GM12878 (cell line): ENCODE data around the gene ADD2. TPM values are rescaled to one million over a fixed set of nuclear protein-coding genes. Genes with fewer than 3 reads are reported as not detected.

Source experiments
- ATAC-seq: fragments of 200-7000 bp; cut with Tn5 transposase; 3 replicates; pipeline ENCODE4 v1.9.1; 2020; ENCODE audit warnings: mild to moderate bottlenecking, moderate library complexity
- BruUV-seq: library from RNA; stranded (reverse); fragments of 400-500 nt; replicated peaks from 2 replicates; lab custom pipeline; 2021; lab: Mats Ljungman, UMichigan
- CTCF ChIA-PET: fragments of 300-600 bp; sonication (Branson Sonifier 250); formaldehyde crosslinking; extraction: SDS; loops from one replicate; lab custom pipeline; 2021; ENCODE audit warnings: inconsistent platforms; lab: Yijun Ruan, JAX
- POLR2A ChIA-PET: fragments of 350-600 bp; formaldehyde crosslinking; extraction: SDS; loops from one replicate; lab custom pipeline; 2021; ENCODE audit warnings: inconsistent platforms; lab: Charles Lee
- RAD21 ChIA-PET: fragments of 300-600 bp; sonication (Branson Sonifier 250); formaldehyde crosslinking; loops from one replicate; lab custom pipeline; 2023; ENCODE audit warnings: antibody characterized with exemption; ENCODE audit not compliant: unreplicated experiment; lab: Charles Lee
- SMC1A ChIA-PET: fragments of 300-600 bp; sonication (Branson Sonifier 250); formaldehyde crosslinking; loops from one replicate; lab custom pipeline; 2023; ENCODE audit not compliant: unreplicated experiment, uncharacterized antibody; lab: Charles Lee
- DNase-seq: peaks from one replicate; pipeline ENCODE4 v3.0.0-alpha.2; 2011; ENCODE audit warnings: low read depth, low spot score
- FAIRE-seq: peaks from 3 replicates; lab custom pipeline; 2011; peaks lifted over from hg19 to GRCh38; lab: Jason Lieb, UNC
- H2AFZ ChIP-seq: 2 replicates; pipeline ENCODE4 v1.6.0; 2011; ENCODE audit warnings: low read depth, low read length, control low read depth; ENCODE audit not compliant: control insufficient read depth
- H3K27ac ChIP-seq: 2 replicates; pipeline ENCODE4 v1.5.1; 2011; ENCODE audit warnings: control low read depth; ENCODE audit not compliant: control insufficient read depth, insufficient read depth
- H3K27me3 ChIP-seq, 2 experiments: replicated peaks in 1 of 2; 2 replicates each; pipeline versions ENCODE4 v1.6.0 to v1.6.1; 2011; ENCODE audit warnings: low read length in 1 of 2; ENCODE audit not compliant: control insufficient read depth in 2 of 2, insufficient read depth in 2 of 2
- H3K36me3 ChIP-seq, 2 experiments: 2 replicates each; pipeline ENCODE4 v1.5.1; 2011; ENCODE audit warnings: low read length in 1 of 2; ENCODE audit not compliant: control insufficient read depth in 2 of 2, insufficient read depth in 2 of 2
- H3K4me1 ChIP-seq: 2 replicates; pipeline ENCODE4 v1.6.1; 2011; ENCODE audit warnings: mild to moderate bottlenecking, low read length, moderate library complexity, mixed read lengths; ENCODE audit not compliant: control insufficient read depth, insufficient read depth
- H3K4me2 ChIP-seq: 2 replicates; pipeline ENCODE4 v1.6.0; 2011; ENCODE audit warnings: control low read depth; ENCODE audit not compliant: control insufficient read depth, insufficient read depth
- H3K4me3 ChIP-seq: fragments of 200-600 bp; sonication (generic); 2 replicates; pipeline ENCODE4 v1.5.1; 2016
- H3K79me2 ChIP-seq: 2 replicates; pipeline ENCODE4 v1.6.0; 2011; ENCODE audit warnings: low read length; ENCODE audit not compliant: control insufficient read depth, insufficient read depth
- H3K9ac ChIP-seq: 2 replicates; pipeline ENCODE4 v1.8.0; 2011; ENCODE audit warnings: low read length, control low read depth, mixed read lengths; ENCODE audit not compliant: control insufficient read depth, insufficient read depth
- H3K9me3 ChIP-seq: replicated peaks from 3 replicates; pipeline ENCODE4 v1.5.1; 2011; ENCODE audit warnings: mild to moderate bottlenecking, low read length; ENCODE audit not compliant: control insufficient read depth, insufficient read depth
- H4K20me1 ChIP-seq: 2 replicates; pipeline ENCODE4 v1.6.0; 2011; ENCODE audit not compliant: control insufficient read depth, insufficient read depth
- CBFB ChIP-seq: IDR thresholded peaks from 2 replicates; pipeline ENCODE4 v1.6.1; 2016; ENCODE audit warnings: antibody characterized with exemption, low read depth
- E2F4 ChIP-seq: IDR thresholded peaks from 2 replicates; pipeline ENCODE4 v1.6.1; 2012; ENCODE audit warnings: low read depth, low read length, improper control_type of control experiment
- E4F1 ChIP-seq: fragments of 450-650 bp; IDR thresholded peaks from 2 replicates; pipeline ENCODE4 v1.6.1; 2018; ENCODE audit warnings: borderline replicate concordance, mild to moderate bottlenecking; ENCODE audit not compliant: partially characterized antibody
- EGR1 ChIP-seq, 2 experiments: IDR thresholded peaks; 1 replicate in 1 of 2; 2 replicates in 1 of 2; pipeline ENCODE4 v1.6.1; 2011 to 2012; ENCODE audit warnings: low read depth in 2 of 2, low read length in 2 of 2, borderline replicate concordance in 1 of 2, mild to moderate bottlenecking in 1 of 2, moderate library complexity in 1 of 2
- JUND ChIP-seq: IDR thresholded peaks from 2 replicates; pipeline ENCODE4 v1.6.1; 2012; ENCODE audit warnings: low read depth, mild to moderate bottlenecking, low read length, improper control_type of control experiment, moderate library complexity
- LARP7 ChIP-seq: fragments of 450-650 bp; IDR thresholded peaks from 2 replicates; pipeline ENCODE4 v1.6.1; 2017; ENCODE audit warnings: mild to moderate bottlenecking
- MAX ChIP-seq: IDR thresholded peaks from 2 replicates; pipeline ENCODE4 v1.6.1; 2012; ENCODE audit warnings: low read depth, low read length, improper control_type of control experiment
- NR2C1 ChIP-seq: fragments of 450-650 bp; IDR thresholded peaks from 2 replicates; pipeline ENCODE4 v1.6.1; 2017; ENCODE audit warnings: antibody characterized with exemption, mild to moderate bottlenecking, moderate library complexity
- NRF1 ChIP-seq: conservative IDR thresholded peaks from 2 replicates; pipeline ENCODE4 v1.6.1; 2011; ENCODE audit warnings: mild to moderate bottlenecking, low read depth, low read length, improper control_type of control experiment
- PML ChIP-seq: IDR thresholded peaks from 2 replicates; pipeline ENCODE4 v1.6.1; 2012; ENCODE audit warnings: low read length, inconsistent platforms
- POU2F2 ChIP-seq: IDR thresholded peaks from 3 replicates; pipeline ENCODE4 v1.6.1; 2011; ENCODE audit warnings: low read depth, mild to moderate bottlenecking, low read length, borderline replicate concordance
- PRDM15 ChIP-seq: fragments of 450-650 bp; formaldehyde crosslinking; IDR thresholded peaks from 2 replicates; pipeline ENCODE4 v1.4.0; 2020; ENCODE audit warnings: mild to moderate bottlenecking, moderate library complexity
- RAD21 ChIP-seq: IDR thresholded peaks from 2 replicates; pipeline ENCODE4 v1.6.1; 2011; ENCODE audit warnings: mild to moderate bottlenecking, low read depth, low read length, moderate library complexity; ENCODE audit not compliant: insufficient read depth
- SRF ChIP-seq, 2 experiments: IDR thresholded peaks; 2 replicates each; pipeline ENCODE4 v1.6.1; 2011; ENCODE audit warnings: low read depth in 2 of 2, low read length in 2 of 2, mild to moderate bottlenecking in 1 of 2, moderate library complexity in 1 of 2
- USF1 ChIP-seq: IDR thresholded peaks from 2 replicates; pipeline ENCODE4 v1.6.1; 2011; ENCODE audit warnings: borderline replicate concordance, low read depth, mild to moderate bottlenecking, moderate library complexity, mixed read lengths, low read length; ENCODE audit not compliant: insufficient read depth; ENCODE audit errors: extremely low read length
- ZNF384 ChIP-seq: IDR thresholded peaks from 2 replicates; pipeline ENCODE4 v1.6.1; 2012; ENCODE audit warnings: low read depth, mild to moderate bottlenecking, low read length, improper control_type of control experiment, borderline replicate concordance
- WGBS: methylation state at CpG from one replicate; pipeline ENCODE4 v1.1.6; 2016; ENCODE audit warnings: low lambda C conversion rate; ENCODE audit not compliant: insufficient replicate concordance, insufficient coverage; ENCODE audit errors: missing lambda C conversion rate; 5-methylcytosine and 5-hydroxymethylcytosine counted together
- in situ Hi-C: fragments of 300-500 bp; cut with MboI; formaldehyde crosslinking; loops from 9 replicates; pipeline ENCODE4 v1.14.3; 2018; ENCODE audit warnings: mixed read lengths
- intact Hi-C: fragments of 100-400 bp; cut with micrococcal nuclease; formaldehyde crosslinking; loops from one replicate; pipeline ENCODE4 v1.14.2; 2022; ENCODE audit not compliant: unreplicated experiment
- polyA plus RNA-seq, 11 experiments: library from polyadenylated mRNA; depleted of rRNA in 4 of 11; unstranded in 6 of 11; stranded (reverse) in 5 of 11; fragments of >200 nt; fragmentation: Nextera tagmentation in 4 of 11; fragmentation: Illumina TruSeq in 1 of 11; extraction: Ambion mirVana in 4 of 11; extraction: Trizol in 1 of 11; gene quantifications; 1 replicate in 1 of 11; 2 replicates in 10 of 11; pipeline versions ENCODE4 v1.2.1 to v1.2.3, GENCODE V29; 2011 to 2016; ENCODE audit warnings: inconsistent platforms in 2 of 11, missing spikeins in 2 of 11, low read depth in 1 of 11
- total RNA-seq, 4 experiments: library from RNA; depleted of rRNA in 3 of 4; stranded (reverse); fragments of >200 nt in 3 of 4; fragmentation: Illumina TruSeq in 1 of 4; extraction: Trizol in 1 of 4; gene quantifications; 2 replicates each; pipeline versions ENCODE4 v1.2.1 to v1.2.3, GENCODE V29; 2013 to 2021

The ADD2 gene
- total and polyA plus RNA-seq, 10 of the 15 experiments (the other 5 are each of a cell fraction or from before 2014, with no cell fraction given) = 0.05 to 0.13 (median 0.08) TPM; not detected in 7

- BruUV-seq = no TSS peak
Measured at GRCh38 chr2:70678576-70679143, 89.3 kb downstream of the ADD2 start.

More at GRCh38 chr2:70678576-70679143, 89.3 kb downstream of the ADD2 start:
- POLR2A ChIA-PET = no interaction called here
- Histone ChIP-seq H3K9me3 (no peaks in the 10 kb centered on the region), H3K4me1 (no peaks in the 10 kb centered on the region), H2AFZ (no peak overlapping the region), H3K4me3 (no peak overlapping the region), H4K20me1 (no peaks in the 10 kb centered on the region), H3K4me2 (no peak overlapping the region), H3K79me2 (no peaks in the 10 kb centered on the region), H3K27ac (no peak overlapping the region), H3K9ac (no peak overlapping the region), H3K27me3 (no peaks in the 10 kb centered on the region; a peak in 2 of 4 replicates), H3K36me3 (no peaks in the 10 kb centered on the region)
- in situ Hi-C loops = no loop called here
- intact Hi-C loops = no loop called here
- TF ChIP-seq PML (no peak), NR2C1 (no peak), CBFB (no peak), EGR1 (IDR thresholded peaks at IDR 0.05; ENCODE audit: borderline replicate concordance in 1 of 2, low read depth in 2 of 2, low read length in 2 of 2) (no peak), SRF (IDR thresholded peaks at IDR 0.05; ENCODE audit: low read depth in 2 of 2, low read length in 2 of 2) (no peak), RAD21 (no peak), MAX (no peak), POU2F2 (no peak), NRF1 (no peak), LARP7 (no peak), ZNF384 (no peak), JUND (no peak), E4F1 (no peak), E2F4 (no peak), USF1 (no peak), PRDM15 (CRISPR knock-in tag) (no peak)
- ATAC-seq (no peak), FAIRE-seq (no peak), DNase-seq (no peak)
- SMC1A ChIA-PET = no interaction called here
- WGBS = 50% methylated on average over 17 of the region's 17 CpGs
- RAD21 ChIA-PET = no interaction called here
- CTCF ChIA-PET = no interaction called here
